OCI-LY1 (cell line): Measurements from ENCODE around the gene TIMMDC1.
A peak's percentile ranks its signal among the peaks of the same experiment; 100 is the strongest.

Experiments
- CTCF ChIP-seq: fragments of 200-600 bp; sonication (generic), shearing (Covaris generic); IDR thresholded peaks from 2 replicates; pipeline ENCODE4 v1.5.1; 2017; ENCODE audit warnings: mild to moderate bottlenecking, antibody characterized with exemption, low read length, moderate library complexity, mixed read lengths
- EZH2 ChIP-seq: fragments of 200-600 bp; sonication (generic), shearing (Covaris generic); IDR thresholded peaks from 2 replicates; pipeline ENCODE4 v1.8.0; 2017; ENCODE audit warnings: borderline replicate concordance, mixed run types, mild to moderate bottlenecking, antibody characterized with exemption, low read length, moderate library complexity, mixed read lengths

GRCh38 chr3:119559441-119559963 is 61.2 kb downstream of the TIMMDC1 start, which contains the start of gene CD80:
- TF ChIP-seq CTCF (peak; percentile 52), EZH2 (no peak)
